HEK293 (cell line): ENCODE results near the gene MOB4.

Experiments
- MYNN ChIP-seq: fragments of 450-650 bp; formaldehyde crosslinking; IDR thresholded peaks from 2 replicates; pipeline ENCODE4 v1.5.1; 2016; ENCODE audit warnings: missing biosample characterization, missing genetic modification characterization, borderline replicate concordance
- ZNF10 ChIP-seq: fragments of 450-650 bp; formaldehyde crosslinking; IDR thresholded peaks from 2 replicates; pipeline ENCODE4 v1.5.1; 2017; ENCODE audit warnings: missing biosample characterization, missing genetic modification characterization
- ZNF292 ChIP-seq: fragments of 450-650 bp; formaldehyde crosslinking; IDR thresholded peaks from 2 replicates; pipeline ENCODE4 v1.5.1; 2016; ENCODE audit warnings: low read depth, missing biosample characterization, missing genetic modification characterization, borderline replicate concordance

MOB4 gene

DNA sequence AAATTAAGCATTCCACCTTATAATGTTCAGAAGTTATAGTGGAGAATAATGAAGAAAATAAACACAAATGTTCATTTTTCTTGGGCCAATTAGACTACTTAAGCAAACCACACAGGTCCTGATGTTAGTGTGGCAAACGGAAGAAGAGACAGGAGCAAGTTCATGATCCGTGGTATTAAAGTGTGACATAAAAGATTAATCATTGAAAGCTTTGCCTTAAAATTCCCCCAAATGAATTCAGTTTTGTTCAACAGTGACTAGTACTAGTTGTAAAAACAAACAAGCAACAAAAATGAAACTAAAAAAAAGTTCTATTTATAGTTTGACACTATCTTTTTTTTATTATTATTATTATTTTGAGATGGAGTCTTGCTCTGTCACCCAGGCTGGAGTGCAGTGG is 85.9 kb downstream of the MOB4 start (continued):
- TF ChIP-seq MYNN (tag by site-specific recombination) (no peak), ZNF292 (no peak), ZNF10 (tag by site-specific recombination) (no peak)
